ENCODE data around the gene HYI. TPM values are rescaled to one million over a fixed set of nuclear protein-coding genes. Genes with fewer than 3 reads are reported as not detected.

HYI gene
- total RNA-seq, 1 donor = 27.1 TPM

DNA sequence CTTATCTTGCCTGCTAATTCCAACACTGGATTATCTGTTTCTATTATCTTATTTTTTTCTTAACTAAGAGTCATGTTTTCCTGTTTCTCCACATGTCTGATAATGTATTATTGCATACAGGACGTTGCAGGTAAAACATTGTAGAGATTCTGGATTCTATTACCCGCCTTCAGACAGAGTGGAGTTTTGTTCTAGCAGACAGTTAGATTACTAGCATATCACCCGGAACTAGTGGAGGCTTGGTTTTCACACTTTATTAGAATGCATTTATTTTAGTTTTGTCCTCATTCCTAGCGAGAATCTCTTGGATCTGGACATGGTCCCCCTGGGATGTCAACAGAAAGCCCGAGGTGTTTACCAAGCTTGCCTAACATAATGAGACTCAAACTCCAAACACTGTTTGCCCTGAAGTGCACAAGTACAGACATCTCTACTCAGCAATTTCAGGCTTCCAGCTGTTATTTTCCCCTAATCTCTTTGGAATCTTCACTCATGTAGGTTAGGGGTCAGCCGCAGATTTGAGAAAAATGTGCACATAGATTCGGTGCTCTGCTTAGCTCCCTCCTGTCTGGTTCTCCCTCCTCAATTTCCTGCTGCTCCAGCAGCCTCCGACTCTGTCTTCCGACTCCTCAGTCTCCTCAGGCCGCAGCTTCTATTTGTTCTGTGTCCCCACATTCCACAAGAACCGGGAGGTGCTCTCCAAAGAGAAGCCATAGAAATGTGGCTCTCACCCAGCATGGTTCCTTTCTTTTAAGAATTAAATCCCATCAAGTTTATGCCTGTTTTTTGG, 40.1 kb upstream of the HYI start:
- no peak overlapping the region for H3K4me3 ChIP-seq (ENCODE audit: insufficient read depth, low read length)
- H3K27me3 ChIP-seq (ENCODE audit: insufficient read depth, low read length) = no peaks in the 10 kb centered on the region
- H3K36me3 ChIP-seq (ENCODE audit: insufficient read depth, low read length) = no peaks in the 10 kb centered on the region
- H4K20me1 ChIP-seq (ENCODE audit: insufficient read depth, low read length) = no peaks in the 10 kb centered on the region
- peak overlapping the region; percentile 39 for H3K4me2 ChIP-seq (ENCODE audit: insufficient read depth, low read length)
- H3K27ac ChIP-seq (ENCODE audit: low read depth, low read length) = no peak overlapping the region
- DNase-seq (ENCODE audit: insufficient read length, low spot score, missing footprints) = no peak
- H3K9me3 ChIP-seq (ENCODE audit: low read depth, low read length) = no peaks in the 10 kb centered on the region
- peaks cover 6% of the 10 kb centered on the region for H3K4me1 ChIP-seq (ENCODE audit: insufficient read depth, low read length)
- TF ChIP-seq CTCF (IDR thresholded peaks at IDR 0.05; ENCODE audit: extremely low read depth, low read depth, low read length) = no peak
- no peaks in the 10 kb centered on the region for H3K79me2 ChIP-seq (ENCODE audit: insufficient read depth, low read length)
- peak overlapping the region; percentile 87 for H2AFZ ChIP-seq (ENCODE audit: low read length)

DNA sequence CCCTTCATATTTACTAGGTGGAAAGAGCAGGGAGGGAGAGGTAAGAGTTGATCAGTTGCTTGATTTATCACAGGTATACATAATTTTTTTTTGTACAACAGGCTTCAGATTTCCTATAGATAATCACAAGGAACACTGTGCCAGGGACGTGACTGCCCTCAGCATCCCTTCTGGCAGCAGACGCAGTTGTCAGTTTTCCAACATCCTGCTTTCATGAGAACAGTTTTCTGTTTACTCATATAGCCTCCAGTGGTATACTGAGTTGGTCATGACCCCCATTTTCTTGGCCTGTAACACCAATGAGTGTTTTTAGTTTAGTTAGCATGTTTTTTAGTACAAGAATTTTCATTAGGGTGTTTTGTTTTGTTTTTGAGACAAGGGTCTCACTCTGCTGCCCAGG, 39.1 kb upstream of the HYI start:
- H3K36me3 ChIP-seq (ENCODE audit: insufficient read depth, low read length) = no peaks in the 10 kb centered on the region
- no peaks in the 10 kb centered on the region for H3K9me3 ChIP-seq (ENCODE audit: low read depth, low read length)
- H3K4me3 ChIP-seq (ENCODE audit: insufficient read depth, low read length) = no peak overlapping the region
- H3K27ac ChIP-seq (ENCODE audit: low read depth, low read length) = no peak overlapping the region
- DNase-seq (ENCODE audit: insufficient read length, low spot score, missing footprints) = no peak
- TF ChIP-seq CTCF (IDR thresholded peaks at IDR 0.05; ENCODE audit: extremely low read depth, low read depth, low read length) = no peak
- H3K79me2 ChIP-seq (ENCODE audit: insufficient read depth, low read length) = no peaks in the 10 kb centered on the region
- no peak overlapping the region for H2AFZ ChIP-seq (ENCODE audit: low read length)
- no peaks in the 10 kb centered on the region for H3K27me3 ChIP-seq (ENCODE audit: insufficient read depth, low read length)
- H3K4me2 ChIP-seq (ENCODE audit: insufficient read depth, low read length) = no peak overlapping the region
- no peaks in the 10 kb centered on the region for H4K20me1 ChIP-seq (ENCODE audit: insufficient read depth, low read length)
- peaks cover 6% of the 10 kb centered on the region for H3K4me1 ChIP-seq (ENCODE audit: insufficient read depth, low read length)

DNA sequence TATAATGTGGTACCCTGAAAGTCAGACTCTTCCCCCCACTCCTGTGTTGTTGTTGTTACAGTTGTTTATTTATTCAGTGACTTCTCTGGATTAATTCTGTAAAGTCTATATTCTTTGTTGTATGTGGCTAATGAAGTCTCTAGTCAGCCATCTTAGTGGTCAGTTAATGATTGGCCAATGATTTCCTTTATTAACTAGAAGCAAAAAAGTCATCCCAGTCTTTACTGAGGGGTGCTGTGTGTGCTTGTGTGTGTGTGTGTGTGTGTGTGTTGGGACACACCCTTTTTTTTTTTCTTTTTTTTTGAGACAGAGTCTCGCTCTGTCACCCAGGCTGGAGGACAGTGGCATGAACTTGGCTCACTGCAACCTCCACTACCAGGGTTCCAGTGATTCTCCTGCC, 37.3 kb upstream of the HYI start:
- TF ChIP-seq CTCF (IDR thresholded peaks at IDR 0.05; ENCODE audit: extremely low read depth, low read depth, low read length) = no peak
- Histone ChIP-seq H2AFZ (ENCODE audit: low read length) (no peak overlapping the region), H3K4me2 (ENCODE audit: insufficient read depth, low read length) (no peak overlapping the region), H3K27me3 (ENCODE audit: insufficient read depth, low read length) (no peaks in the 10 kb centered on the region), H4K20me1 (ENCODE audit: insufficient read depth, low read length) (no peaks in the 10 kb centered on the region), H3K79me2 (ENCODE audit: insufficient read depth, low read length) (no peaks in the 10 kb centered on the region), H3K4me3 (ENCODE audit: insufficient read depth, low read length) (no peak overlapping the region), H3K9me3 (ENCODE audit: low read depth, low read length) (no peaks in the 10 kb centered on the region), H3K36me3 (ENCODE audit: insufficient read depth, low read length) (no peaks in the 10 kb centered on the region), H3K27ac (ENCODE audit: low read depth, low read length) (no peak overlapping the region), H3K4me1 (ENCODE audit: insufficient read depth, low read length) (peaks cover 6% of the 10 kb centered on the region)
- DNase-seq (ENCODE audit: insufficient read length, low spot score, missing footprints) = no peak

DNA sequence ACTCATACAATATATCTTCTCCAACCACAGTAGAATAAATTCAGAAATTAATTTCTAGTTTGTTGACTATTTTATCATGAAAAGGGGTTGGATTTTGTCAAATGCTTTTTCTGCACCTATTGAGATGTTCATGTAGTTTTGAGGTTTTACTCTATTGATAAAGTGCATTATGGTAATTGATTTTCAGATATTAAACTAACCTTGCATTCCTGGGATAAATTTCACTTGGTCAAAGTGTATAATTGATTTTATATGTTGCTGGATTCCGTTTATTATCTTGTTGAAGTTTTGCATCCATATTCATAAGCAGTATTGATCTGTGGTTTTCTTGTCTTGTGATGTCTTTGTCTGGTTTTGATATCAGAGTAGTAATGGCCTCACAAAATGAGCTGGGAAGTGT, 34.4 kb upstream of the HYI start:
- Histone ChIP-seq H3K4me1 (ENCODE audit: insufficient read depth, low read length) (no peaks in the 10 kb centered on the region), H4K20me1 (ENCODE audit: insufficient read depth, low read length) (no peaks in the 10 kb centered on the region), H3K4me3 (ENCODE audit: insufficient read depth, low read length) (no peak overlapping the region), H3K4me2 (ENCODE audit: insufficient read depth, low read length) (no peak overlapping the region), H3K27ac (ENCODE audit: low read depth, low read length) (no peak overlapping the region), H3K36me3 (ENCODE audit: insufficient read depth, low read length) (no peaks in the 10 kb centered on the region), H3K79me2 (ENCODE audit: insufficient read depth, low read length) (no peaks in the 10 kb centered on the region), H3K9me3 (ENCODE audit: low read depth, low read length) (no peaks in the 10 kb centered on the region), H2AFZ (ENCODE audit: low read length) (no peak overlapping the region), H3K27me3 (ENCODE audit: insufficient read depth, low read length) (no peaks in the 10 kb centered on the region)
- no peak for DNase-seq (ENCODE audit: insufficient read length, low spot score, missing footprints)
- TF ChIP-seq CTCF (IDR thresholded peaks at IDR 0.05; ENCODE audit: extremely low read depth, low read depth, low read length) = no peak

Data from osteoblast (primary cell).